ENCODE measurements around the gene RGS6.

The RGS6 gene

GRCh38 chr14:72539661-72540315 is 607.6 kb downstream of the RGS6 start:
- DNase-seq = no peak

- no peak for DNase-seq
Measured at GRCh38 chr14:72540836-72541235, 608.6 kb downstream of the RGS6 start.

GRCh38 chr14:72541546-72541945 is 609.3 kb downstream of the RGS6 start:
- DNase-seq = no peak

GRCh38 chr14:72543341-72543740 is 611.1 kb downstream of the RGS6 start:
- no peak for DNase-seq

- DNase-seq = no peak
Measured at GRCh38 chr14:72544615-72545387, 612.6 kb downstream of the RGS6 start.

- no peak for DNase-seq
Measured at GRCh38 chr14:72545411-72546311, 613.4 kb downstream of the RGS6 start.

GRCh38 chr14:72546344-72547016 is 614.3 kb downstream of the RGS6 start:
- no peak for DNase-seq

- DNase-seq = no peak
Measured at GRCh38 chr14:72547999-72548398, 615.8 kb downstream of the RGS6 start.

- DNase-seq = no peak
Measured at GRCh38 chr14:72549026-72549425, 616.8 kb downstream of the RGS6 start.

- DNase-seq = no peak
Measured at GRCh38 chr14:72549854-72550253, 617.6 kb downstream of the RGS6 start.

- DNase-seq = no peak
Measured at GRCh38 chr14:72550513-72550912, 618.3 kb downstream of the RGS6 start.

- no peak for DNase-seq
Measured at GRCh38 chr14:72552236-72552635, 620.0 kb downstream of the RGS6 start.

- no peak for DNase-seq
Measured at GRCh38 chr14:72553161-72553560, 620.9 kb downstream of the RGS6 start.

GRCh38 chr14:72553656-72554055 is 621.4 kb downstream of the RGS6 start:
- DNase-seq = no peak

- DNase-seq = no peak
Measured at GRCh38 chr14:72554401-72554800, 622.2 kb downstream of the RGS6 start.

- DNase-seq = no peak
Measured at GRCh38 chr14:72554994-72555608, 622.9 kb downstream of the RGS6 start.

- no peak for DNase-seq
Measured at GRCh38 chr14:72555609-72556000, 623.4 kb downstream of the RGS6 start.

GRCh38 chr14:72557671-72558070 is 625.4 kb downstream of the RGS6 start:
- DNase-seq = no peak

GRCh38 chr14:72558721-72559120 is 626.5 kb downstream of the RGS6 start:
- peak; percentile 65 for DNase-seq

- DNase-seq = peak; percentile 22
Measured at GRCh38 chr14:72559202-72559601, 627.0 kb downstream of the RGS6 start.

- DNase-seq = peak; percentile 29
Measured at GRCh38 chr14:72559669-72560255, 627.5 kb downstream of the RGS6 start.

GRCh38 chr14:72560331-72560730 is 628.1 kb downstream of the RGS6 start:
- no peak for DNase-seq

Data from left hindlimb (tissue), 1 donor.